ENCODE data around the gene RELA.

Gene RELA

DNA sequence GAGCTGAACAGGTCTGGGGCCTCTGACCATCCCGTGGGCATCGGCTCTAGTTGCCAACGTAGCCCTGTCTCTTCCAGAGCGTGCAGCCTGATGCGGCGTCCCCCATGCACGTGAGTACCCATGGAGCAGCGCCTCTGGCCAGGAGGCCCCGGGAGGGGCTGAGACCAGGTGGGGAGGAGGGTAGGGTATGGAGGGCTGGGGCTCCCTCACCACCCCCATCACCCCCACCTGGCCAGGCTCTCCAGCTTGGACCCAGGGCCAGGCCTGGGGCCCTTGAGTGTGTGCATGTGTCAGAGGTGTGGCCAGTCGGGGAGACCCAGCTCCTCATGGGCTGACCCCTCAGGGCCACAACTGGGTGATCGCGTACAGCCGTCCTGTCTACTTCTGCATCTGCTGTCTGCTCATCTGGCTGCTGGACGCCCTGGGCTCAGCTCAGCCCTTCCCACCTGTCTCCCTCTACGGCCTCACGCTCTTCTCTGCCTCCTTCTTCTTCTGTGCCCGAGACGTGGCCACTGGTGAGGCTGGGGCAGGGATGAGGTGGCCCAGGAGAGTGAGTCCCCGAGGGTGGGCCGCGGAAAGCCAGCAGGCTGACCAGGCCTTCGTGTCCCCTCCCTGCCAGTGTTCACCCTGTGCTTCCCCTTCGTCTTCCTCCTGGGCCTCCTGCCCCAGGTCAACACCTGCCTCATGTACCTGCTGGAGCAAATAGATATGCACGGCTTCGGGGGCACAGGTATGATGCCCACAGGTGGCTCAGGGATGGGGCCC, 38.7 kb downstream of the RELA start:
- Histone ChIP-seq H3K27me3 (ENCODE audit: insufficient read depth, low read depth, severe bottlenecking) (no peaks in the 10 kb centered on the region), H3K36me3 (peaks cover 77% of the 10 kb centered on the region)

DNA sequence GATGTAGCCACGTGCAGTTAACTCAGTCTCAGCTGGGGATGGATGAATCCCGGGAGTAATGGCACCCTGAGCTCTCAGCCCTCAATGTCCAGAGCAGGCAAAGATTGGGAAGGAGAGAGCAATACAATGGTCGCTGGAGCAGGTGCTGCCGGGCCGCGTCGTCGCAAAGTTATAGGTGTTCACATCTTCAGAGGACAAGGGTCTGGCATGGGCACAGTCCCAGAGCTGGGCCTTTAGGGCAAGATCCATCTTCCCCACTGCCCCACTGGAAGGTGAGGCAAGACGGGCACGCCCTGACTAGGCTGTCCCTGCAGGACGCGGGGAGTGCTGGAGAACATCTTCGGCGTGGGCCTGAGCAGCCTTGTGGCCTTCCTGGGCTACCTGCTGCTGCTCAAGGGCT, 39.5 kb downstream of the RELA start:
- Histone ChIP-seq H3K9me3 (ENCODE audit: severe bottlenecking) (no peaks in the 10 kb centered on the region), H3K27ac (no peak overlapping the region), H3K4me3 (ENCODE audit: low read depth, low read length) (no peak overlapping the region), H3K27me3 (ENCODE audit: insufficient read depth, low read depth, severe bottlenecking) (no peaks in the 10 kb centered on the region), H3K36me3 (peaks cover 80% of the 10 kb centered on the region)
- TF ChIP-seq, protein P1, sequence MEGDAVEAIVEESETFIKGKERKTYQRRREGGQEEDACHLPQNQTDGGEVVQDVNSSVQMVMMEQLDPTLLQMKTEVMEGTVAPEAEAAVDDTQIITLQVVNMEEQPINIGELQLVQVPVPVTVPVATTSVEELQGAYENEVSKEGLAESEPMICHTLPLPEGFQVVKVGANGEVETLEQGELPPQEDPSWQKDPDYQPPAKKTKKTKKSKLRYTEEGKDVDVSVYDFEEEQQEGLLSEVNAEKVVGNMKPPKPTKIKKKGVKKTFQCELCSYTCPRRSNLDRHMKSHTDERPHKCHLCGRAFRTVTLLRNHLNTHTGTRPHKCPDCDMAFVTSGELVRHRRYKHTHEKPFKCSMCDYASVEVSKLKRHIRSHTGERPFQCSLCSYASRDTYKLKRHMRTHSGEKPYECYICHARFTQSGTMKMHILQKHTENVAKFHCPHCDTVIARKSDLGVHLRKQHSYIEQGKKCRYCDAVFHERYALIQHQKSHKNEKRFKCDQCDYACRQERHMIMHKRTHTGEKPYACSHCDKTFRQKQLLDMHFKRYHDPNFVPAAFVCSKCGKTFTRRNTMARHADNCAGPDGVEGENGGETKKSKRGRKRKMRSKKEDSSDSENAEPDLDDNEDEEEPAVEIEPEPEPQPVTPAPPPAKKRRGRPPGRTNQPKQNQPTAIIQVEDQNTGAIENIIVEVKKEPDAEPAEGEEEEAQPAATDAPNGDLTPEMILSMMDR (IDR thresholded peaks at IDR 0.05; ENCODE audit: low read depth, low read length) = no peak
- no peak for DNase-seq

More for the DNA sequence above, 38.7 kb downstream of the RELA start:
- H3K9me3 ChIP-seq (ENCODE audit: severe bottlenecking) = no peaks in the 10 kb centered on the region
- DNase-seq = no peak
- TF ChIP-seq, protein P1 (IDR thresholded peaks at IDR 0.05; ENCODE audit: low read depth, low read length) = no peak
- H3K27ac ChIP-seq = no peak overlapping the region
- H3K4me3 ChIP-seq (ENCODE audit: low read depth, low read length) = no peak overlapping the region

GRCh38 chr11:65622011-65622410, 40.7 kb downstream of the RELA start:
- Histone ChIP-seq H3K9me3 (ENCODE audit: severe bottlenecking) (no peaks in the 10 kb centered on the region), H3K36me3 (peaks cover 79% of the 10 kb centered on the region)
- TF ChIP-seq, protein P1 (IDR thresholded peaks at IDR 0.05; ENCODE audit: low read depth, low read length) = no peak

DNA sequence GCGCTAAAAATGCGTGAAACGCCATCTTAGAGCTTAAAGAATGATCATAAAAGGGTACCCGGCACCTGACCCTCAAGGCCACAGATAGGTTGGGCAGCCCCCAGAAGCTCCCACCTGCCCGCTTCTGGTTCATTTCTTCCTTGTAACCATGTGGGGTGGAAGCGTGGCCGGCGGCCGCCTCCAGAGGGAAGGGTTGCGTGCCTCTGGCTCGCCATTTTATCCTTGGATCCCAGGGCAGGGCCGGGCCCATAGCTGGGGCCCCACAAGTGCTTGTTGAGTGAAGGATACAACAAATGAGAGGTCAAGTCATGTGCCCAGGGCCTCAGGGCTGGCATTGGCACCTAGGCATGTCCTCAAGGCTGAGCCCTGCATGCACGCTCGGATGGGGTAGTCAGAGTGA, 41.3 kb downstream of the RELA start:
- Histone ChIP-seq H3K36me3 (peaks cover 77% of the 10 kb centered on the region), H3K4me3 (ENCODE audit: low read depth, low read length) (no peak overlapping the region), H3K27me3 (ENCODE audit: insufficient read depth, low read depth, severe bottlenecking) (no peaks in the 10 kb centered on the region), H3K27ac (no peak overlapping the region), H3K9me3 (ENCODE audit: severe bottlenecking) (no peaks in the 10 kb centered on the region)
- no peak for DNase-seq
- TF ChIP-seq, protein P1 (IDR thresholded peaks at IDR 0.05; ENCODE audit: low read depth, low read length) = no peak

More at GRCh38 chr11:65622011-65622410, 40.7 kb downstream of the RELA start:
- H3K4me3 ChIP-seq (ENCODE audit: low read depth, low read length) = no peak overlapping the region
- H3K27me3 ChIP-seq (ENCODE audit: insufficient read depth, low read depth, severe bottlenecking) = no peaks in the 10 kb centered on the region
- no peak for DNase-seq
- no peak overlapping the region for H3K27ac ChIP-seq

DNA sequence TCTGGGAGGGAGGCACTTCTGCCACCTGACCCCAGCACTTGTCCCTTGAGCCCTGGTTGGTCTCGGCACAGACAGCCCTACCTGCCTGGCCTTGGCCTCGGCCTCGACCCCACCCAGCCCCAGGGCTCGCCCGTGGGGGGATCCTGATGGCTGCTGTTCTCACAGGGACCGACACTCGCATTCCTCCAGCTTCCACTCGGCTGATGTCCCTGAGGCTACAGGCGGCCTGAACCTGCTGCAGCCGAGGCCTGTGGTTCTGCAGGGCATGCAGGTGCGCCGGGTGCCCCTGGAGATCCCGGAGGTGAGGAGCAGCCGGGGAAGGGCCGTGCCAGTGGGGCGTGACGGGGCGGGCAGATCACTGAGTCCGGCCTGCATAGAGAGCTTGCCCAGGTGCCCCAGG, 42.0 kb downstream of the RELA start:
- Histone ChIP-seq H3K9me3 (ENCODE audit: severe bottlenecking) (no peaks in the 10 kb centered on the region), H3K27ac (no peak overlapping the region), H3K4me3 (ENCODE audit: low read depth, low read length) (no peak overlapping the region), H3K27me3 (ENCODE audit: insufficient read depth, low read depth, severe bottlenecking) (no peaks in the 10 kb centered on the region), H3K36me3 (peaks cover 69% of the 10 kb centered on the region)
- DNase-seq = no peak
- TF ChIP-seq, protein P1 (IDR thresholded peaks at IDR 0.05; ENCODE audit: low read depth, low read length) = no peak
